Hematopoietic multipotent progenitor cell treated with erythropoietin and hydrocortisone succinate and interleukin-3 and kit ligand, for 8 days (in vitro differentiated cells): ENCODE data around the gene CLDN5.

Experiments
- DNase-seq: peaks from one replicate; pipeline ENCODE4 v3.0.0-alpha.2; 2015

CLDN5 gene

GRCh38 chr22:19520566-19521305 is 3.5 kb downstream of the CLDN5 start:
- no peak for DNase-seq

- no peak for DNase-seq
These were observed 4.2 kb downstream of the CLDN5 start for GRCh38 chr22:19520007-19520406.

- no peak for DNase-seq
These were observed 4.9 kb downstream of the CLDN5 start for GRCh38 chr22:19519041-19519926.

GRCh38 chr22:19518635-19519034 is 5.6 kb downstream of the CLDN5 start:
- no peak for DNase-seq

- DNase-seq = no peak
These were observed 6.1 kb downstream of the CLDN5 start for GRCh38 chr22:19517919-19518611.

- no peak for DNase-seq
These were observed 7.1 kb downstream of the CLDN5 start for GRCh38 chr22:19517171-19517500.

- no peak for DNase-seq
These were observed 7.6 kb downstream of the CLDN5 start for GRCh38 chr22:19516378-19517170.

GRCh38 chr22:19515654-19516377 is 8.4 kb downstream of the CLDN5 start:
- no peak for DNase-seq

GRCh38 chr22:19514831-19515565 is 9.2 kb downstream of the CLDN5 start:
- DNase-seq = no peak

GRCh38 chr22:19513823-19514222 is 10.4 kb downstream of the CLDN5 start:
- no peak for DNase-seq

GRCh38 chr22:19510919-19511341 is 13.3 kb downstream of the CLDN5 start:
- DNase-seq = no peak

- no peak for DNase-seq
These were observed 14.3 kb downstream of the CLDN5 start for GRCh38 chr22:19509923-19510322.

- no peak for DNase-seq
These were observed 15.0 kb downstream of the CLDN5 start for GRCh38 chr22:19509191-19509590.

GRCh38 chr22:19508024-19508776 is 16.0 kb downstream of the CLDN5 start:
- DNase-seq = no peak

- DNase-seq = no peak
These were observed 16.7 kb downstream of the CLDN5 start for GRCh38 chr22:19507534-19507861.

- DNase-seq = no peak
These were observed 18.0 kb downstream of the CLDN5 start for GRCh38 chr22:19506212-19506611.

- DNase-seq = no peak
These were observed 18.5 kb downstream of the CLDN5 start for GRCh38 chr22:19505735-19506126.

- no peak for DNase-seq
These were observed 19.1 kb downstream of the CLDN5 start for GRCh38 chr22:19504900-19505734.

- no peak for DNase-seq
These were observed 20.3 kb downstream of the CLDN5 start for GRCh38 chr22:19503869-19504268.

- no peak for DNase-seq
These were observed 20.8 kb downstream of the CLDN5 start for GRCh38 chr22:19503367-19503766.
